CD4-positive, alpha-beta T cell treated with Interleukin-6 at 100 ng/mL for 8 hours (primary cell): ENCODE results near the gene PTPRK.

Source experiments
- DNase-seq: peaks from one replicate; pipeline ENCODE4 v3.0.0-alpha.2; 2020; ENCODE audit warnings: mixed read lengths, low spot score

Gene PTPRK

DNA sequence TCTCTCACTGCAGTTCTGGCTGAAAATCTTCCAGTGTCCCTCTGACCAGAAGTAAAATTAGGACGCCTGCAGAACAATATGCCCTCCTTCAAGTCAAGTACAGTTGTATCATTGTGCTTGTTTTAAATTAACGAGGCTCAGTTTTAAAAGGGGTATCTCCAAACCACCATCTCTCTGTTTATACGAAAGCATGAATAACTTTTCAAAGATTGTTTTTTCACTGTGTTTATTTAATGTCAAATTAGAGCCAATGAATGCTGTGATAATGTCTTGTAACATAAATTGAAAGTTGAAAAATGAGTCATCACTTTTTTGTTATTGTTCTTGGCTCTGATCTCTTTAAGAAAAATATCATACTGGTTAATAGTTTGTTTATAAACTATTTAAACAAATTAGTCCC is 388.8 kb downstream of the PTPRK start:
- DNase-seq, result no peak

DNA sequence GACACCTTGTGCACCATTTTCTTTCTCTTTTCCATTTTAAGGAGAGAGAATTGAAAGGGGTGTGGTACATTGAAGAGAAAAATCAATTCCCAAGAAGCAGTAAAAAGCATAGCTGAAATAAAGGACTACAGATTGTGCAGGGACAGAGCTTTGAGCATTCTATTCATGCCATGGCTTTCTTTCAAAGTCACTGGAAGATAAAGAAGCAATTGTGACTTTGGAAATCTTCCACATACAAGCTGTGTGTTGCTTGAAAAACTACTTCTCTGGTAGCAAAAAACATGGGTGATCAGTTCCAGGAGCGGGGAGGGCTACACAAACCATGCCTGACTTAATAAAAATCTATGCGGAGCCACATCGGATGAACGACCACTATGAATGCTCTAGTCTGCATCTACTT is 389.4 kb downstream of the PTPRK start:
- no peak for DNase-seq

DNA sequence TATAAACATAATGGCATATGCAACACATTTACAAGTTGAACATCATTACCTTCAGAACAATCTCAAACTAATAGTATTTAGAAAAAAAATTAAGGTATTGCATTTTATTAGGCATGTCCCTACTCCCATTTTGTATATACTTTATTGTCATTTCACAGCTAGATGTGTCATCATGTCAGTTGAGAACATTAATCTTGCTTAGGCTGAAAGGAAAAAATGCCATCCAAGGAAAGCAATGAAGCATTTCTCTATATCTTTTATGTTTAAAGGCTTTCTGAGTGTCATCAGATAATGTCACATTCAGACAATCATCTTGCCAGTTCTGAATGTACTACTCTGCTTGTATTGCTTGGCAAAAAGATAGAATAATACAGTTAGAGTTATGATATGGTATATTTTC is 390.7 kb downstream of the PTPRK start:
- DNase-seq, result no peak

DNA sequence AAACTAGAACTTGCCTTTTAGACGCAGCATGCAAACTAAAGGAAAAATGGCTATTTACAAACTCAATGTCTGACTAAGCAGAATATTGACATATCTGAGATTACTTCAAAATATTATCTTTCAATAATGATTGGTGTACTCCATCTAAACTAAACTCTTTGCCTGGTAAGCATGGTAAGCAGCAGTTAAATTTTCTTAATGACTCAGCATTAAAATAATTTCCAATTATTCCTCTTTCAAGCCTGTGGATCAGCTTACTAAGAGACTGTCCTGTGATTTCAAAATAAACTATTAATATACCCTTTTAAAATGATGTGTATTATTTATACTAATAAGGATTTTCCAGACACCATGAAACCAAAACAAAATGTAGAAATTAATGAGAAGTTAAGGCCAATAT is 392.7 kb downstream of the PTPRK start:
- DNase-seq, result no peak

DNA sequence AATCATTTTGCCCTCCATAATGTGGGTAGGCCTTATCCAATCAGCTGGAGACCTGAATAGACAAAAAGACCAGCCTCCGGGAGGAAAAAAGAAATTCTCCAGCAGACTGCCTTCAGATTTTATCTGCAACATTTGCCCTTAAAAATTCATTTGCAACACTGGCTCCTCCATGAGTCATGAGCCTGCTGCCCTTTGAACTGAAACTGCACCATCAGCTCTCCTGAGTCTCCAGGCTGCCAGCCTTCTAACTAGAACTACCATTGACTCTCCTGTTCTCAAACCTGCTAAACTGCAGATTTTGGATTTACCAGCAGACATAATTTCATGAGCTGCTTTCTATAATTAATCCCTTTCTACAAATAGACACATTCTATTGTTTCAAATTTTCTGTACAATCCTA is 395.7 kb downstream of the PTPRK start:
- no peak for DNase-seq

DNA sequence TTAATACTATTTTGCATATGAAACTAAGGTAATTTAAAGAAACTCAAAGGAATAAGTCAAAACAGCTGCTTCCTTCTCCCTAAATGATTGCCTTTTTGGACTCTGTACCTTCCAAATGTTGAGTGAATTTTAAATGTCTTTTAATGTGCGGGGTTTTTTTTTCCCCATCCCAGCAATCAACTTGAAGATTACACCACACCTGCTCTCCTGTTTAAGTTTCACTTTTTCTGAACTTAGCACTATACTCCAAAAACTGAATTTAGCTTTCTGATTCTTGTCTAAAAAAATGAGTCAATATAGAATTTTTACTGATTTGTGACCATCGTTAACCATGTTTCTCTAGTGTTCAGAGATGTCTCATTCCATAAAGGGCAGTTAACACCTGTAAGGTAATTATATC is 398.8 kb downstream of the PTPRK start:
- DNase-seq, result no peak

- no peak for DNase-seq
Measured at GRCh38 chr6:128121190-128121589, 399.2 kb downstream of the PTPRK start.

DNA sequence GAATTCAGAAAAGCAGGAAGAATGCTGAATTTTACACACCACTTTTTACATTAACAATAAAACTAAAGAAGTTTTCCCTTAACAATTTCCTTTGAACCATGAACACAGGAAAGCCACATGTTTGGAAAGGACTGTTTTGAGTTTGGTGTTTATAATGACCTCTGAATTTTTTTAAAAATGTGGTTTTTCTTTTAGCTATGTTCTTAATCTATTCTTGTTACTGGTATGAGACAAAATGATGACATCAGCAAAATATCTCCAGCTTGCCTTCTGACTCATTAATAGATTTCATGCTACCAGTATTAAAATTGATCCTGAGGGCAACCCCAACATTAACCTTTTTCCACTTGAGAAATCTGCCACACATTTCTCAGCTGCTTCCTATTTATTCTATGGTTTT is 402.0 kb downstream of the PTPRK start:
- no peak for DNase-seq

DNA sequence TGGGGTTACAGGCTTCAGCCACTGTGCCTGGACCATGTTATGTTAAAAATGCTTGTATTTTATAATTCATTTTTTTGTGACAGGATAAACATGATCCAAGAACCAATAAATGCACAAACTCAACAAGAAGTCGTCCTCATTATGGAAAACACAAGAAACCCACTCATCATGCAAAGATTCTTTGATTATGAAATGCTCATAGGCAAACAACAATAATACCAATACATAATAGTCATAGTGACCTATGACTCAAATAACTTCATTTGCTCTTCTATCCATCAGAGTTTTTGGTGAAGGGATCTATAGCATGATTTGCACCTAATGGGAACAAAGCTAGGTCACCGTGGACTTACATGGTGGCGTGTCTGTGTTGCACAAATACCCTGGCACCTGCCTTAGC is 402.5 kb downstream of the PTPRK start:
- DNase-seq, result no peak

DNA sequence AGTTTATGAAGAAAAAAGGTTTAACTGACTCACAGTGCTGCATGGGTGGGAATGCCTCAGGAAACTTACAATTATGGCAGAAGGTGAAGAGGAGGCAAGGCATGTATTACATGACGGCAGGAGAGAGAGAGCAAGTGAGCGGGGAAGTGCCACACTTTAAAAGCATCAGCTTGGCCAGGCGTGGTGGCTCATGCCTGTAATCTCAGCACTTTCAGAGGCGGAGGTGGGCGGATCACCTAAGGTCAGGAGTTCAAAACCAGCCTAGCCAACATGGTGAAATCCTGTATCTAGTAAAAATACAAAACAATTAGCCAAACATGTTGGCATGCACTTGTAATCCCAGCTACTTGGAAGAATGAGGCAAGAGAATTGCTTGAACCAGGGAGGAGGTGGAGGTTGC is 406.2 kb downstream of the PTPRK start:
- no peak for DNase-seq

GRCh38 chr6:128112494-128112893 is 407.9 kb downstream of the PTPRK start:
- DNase-seq, result no peak

- DNase-seq, result no peak
Measured at GRCh38 chr6:128111096-128111495, 409.3 kb downstream of the PTPRK start.

- DNase-seq, result no peak
Measured at GRCh38 chr6:128107682-128108081, 412.7 kb downstream of the PTPRK start.

- no peak for DNase-seq
Measured at GRCh38 chr6:128099571-128100197, 420.7 kb downstream of the PTPRK start.

- no peak for DNase-seq
Measured at GRCh38 chr6:128098000-128098581, 422.3 kb downstream of the PTPRK start.

- no peak for DNase-seq
Measured at GRCh38 chr6:128097009-128097408, 423.4 kb downstream of the PTPRK start.

GRCh38 chr6:128095362-128095761 is 425.0 kb downstream of the PTPRK start:
- no peak for DNase-seq

GRCh38 chr6:128079021-128079420 is 441.4 kb downstream of the PTPRK start:
- no peak for DNase-seq

- DNase-seq, result no peak
Measured at GRCh38 chr6:128078276-128078675, 442.1 kb downstream of the PTPRK start.

DNA sequence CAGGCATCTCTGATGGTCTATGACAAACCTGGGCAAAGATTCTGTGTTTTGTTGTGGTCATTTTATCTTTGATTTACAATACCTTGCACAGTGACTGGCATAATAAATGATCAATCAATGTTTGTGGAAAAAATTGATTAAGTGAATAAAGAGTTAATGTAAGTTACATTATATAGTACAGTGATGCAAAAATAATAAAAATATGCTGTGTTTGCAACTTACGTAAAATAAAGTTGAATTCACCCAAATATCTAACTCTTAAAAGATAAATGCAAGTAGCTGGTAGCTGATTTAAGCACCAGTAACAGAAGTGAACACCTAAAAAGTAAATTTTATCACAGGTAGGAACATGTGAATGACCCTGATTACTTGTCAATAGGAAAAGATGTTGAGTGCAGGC is 443.6 kb downstream of the PTPRK start:
- no peak for DNase-seq

DNA sequence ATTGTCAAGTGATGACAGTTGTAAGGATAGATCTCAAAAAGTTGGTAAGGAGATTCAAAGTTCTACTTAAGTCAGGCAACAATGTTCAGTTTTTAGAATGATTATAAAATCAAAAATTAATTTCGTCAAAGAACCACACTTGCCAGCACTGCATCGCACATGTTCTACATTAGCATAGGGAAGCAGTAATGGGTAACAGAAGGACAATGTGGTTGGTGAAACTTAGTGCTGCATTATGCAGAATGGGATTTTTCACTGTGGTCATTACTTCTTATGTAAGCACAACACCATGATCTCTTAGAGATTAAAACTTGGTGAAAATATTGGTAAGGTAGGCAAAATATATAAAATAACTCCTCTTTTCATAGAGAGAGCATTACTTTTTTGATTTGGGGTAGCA is 445.8 kb downstream of the PTPRK start:
- DNase-seq, result no peak

DNA sequence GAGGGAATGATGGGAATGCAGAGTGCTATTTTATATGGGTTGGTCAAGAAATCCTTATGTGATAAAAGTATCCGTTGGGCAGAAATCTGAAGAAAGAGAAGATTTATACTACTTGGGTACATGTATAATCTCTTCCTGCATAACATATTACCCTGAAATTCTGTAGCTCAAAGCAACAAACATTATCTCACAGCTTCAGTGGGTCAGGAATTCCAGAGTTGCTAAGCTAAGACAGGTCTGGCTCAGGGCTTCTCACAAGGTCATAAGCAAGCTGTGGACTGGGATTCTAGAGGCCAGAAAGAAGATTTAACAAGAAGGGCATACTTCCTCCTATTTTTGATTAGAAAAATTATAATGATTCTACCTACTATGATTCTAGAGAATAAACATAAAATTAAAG is 447.0 kb downstream of the PTPRK start:
- no peak for DNase-seq

- no peak for DNase-seq
Measured at GRCh38 chr6:128071212-128071611, 449.2 kb downstream of the PTPRK start.

DNA sequence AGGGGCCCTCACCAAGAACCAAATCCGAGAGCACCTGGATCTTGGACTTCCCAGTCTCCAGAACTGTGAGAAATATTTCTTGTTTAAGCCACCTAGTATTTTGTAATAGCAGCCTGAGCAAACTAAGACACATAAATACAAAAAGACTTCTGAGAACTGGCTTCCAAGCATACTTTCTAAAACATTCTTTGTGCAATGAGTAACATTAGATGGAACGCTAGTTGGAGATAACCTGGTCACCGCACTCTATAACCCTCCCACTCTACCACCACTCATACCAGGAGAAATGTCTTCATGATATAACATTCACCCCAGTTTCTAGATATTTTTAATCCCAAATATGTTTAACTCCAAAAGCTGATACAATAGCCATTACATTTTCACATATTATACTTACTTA is 450.0 kb downstream of the PTPRK start:
- DNase-seq, result no peak
